IMR-90 (cell line): ENCODE results near the gene SLC6A13. TPM values are rescaled to one million over a fixed set of nuclear protein-coding genes. Genes with fewer than 3 reads are reported as not detected.

Experiments used
- ATAC-seq: fragments of 200-7000 bp; cut with Tn5 transposase; 2 replicates; pipeline ENCODE4 v1.9.1; 2020; ENCODE audit warnings: low read depth, mild to moderate bottlenecking, moderate library complexity
- BruUV-seq: library from RNA; stranded (reverse); fragments of 400-500 nt; replicated peaks from 2 replicates; lab custom pipeline; 2021; lab: Mats Ljungman, UMichigan
- CTCF ChIA-PET: fragments of 300-600 bp; formaldehyde crosslinking; extraction: SDS; loops from one replicate; lab custom pipeline; 2021; ENCODE audit warnings: antibody characterized with exemption; lab: Yijun Ruan, JAX
- POLR2A ChIA-PET: fragments of 300-600 bp; sonication (Branson Sonifier 250); formaldehyde crosslinking; loops from one replicate; lab custom pipeline; 2022; ENCODE audit warnings: antibody characterized with exemption; ENCODE audit not compliant: unreplicated experiment; lab: Charles Lee
- DNase-seq: peaks from one replicate; pipeline ENCODE4 v3.0.0; 2013
- H2AFZ ChIP-seq: replicated peaks from 2 replicates; pipeline ENCODE3; 2013; ENCODE audit warnings: low read length, mild to moderate bottlenecking; ENCODE audit not compliant: poor library complexity
- H2AK5ac ChIP-seq: 2 replicates; pipeline ENCODE4 v1.6.1; 2013; ENCODE audit warnings: low read depth, low read length, inconsistent platforms
- H2AK9ac ChIP-seq: replicated peaks from 2 replicates; pipeline ENCODE3; 2013; ENCODE audit warnings: mild to moderate bottlenecking, low read depth, low read length, moderate library complexity; ENCODE audit not compliant: poor library complexity
- H2BK120ac ChIP-seq: 2 replicates; pipeline ENCODE4 v1.6.1; 2013; ENCODE audit warnings: low read depth, low read length, inconsistent platforms
- H2BK15ac ChIP-seq: 3 replicates; pipeline ENCODE4 v1.6.1; 2013; ENCODE audit warnings: low read depth, low read length, inconsistent platforms
- H2BK20ac ChIP-seq: 2 replicates; pipeline ENCODE4 v1.6.1; 2013; ENCODE audit warnings: low read depth, mild to moderate bottlenecking, inconsistent platforms, low read length, moderate library complexity
- H2BK5ac ChIP-seq: 2 replicates; pipeline ENCODE4 v1.6.1; 2013; ENCODE audit warnings: mild to moderate bottlenecking, low read depth, low read length, inconsistent platforms; ENCODE audit not compliant: poor library complexity, severe bottlenecking
- H3K14ac ChIP-seq: replicated peaks from 2 replicates; pipeline ENCODE4 v1.6.1; 2013; ENCODE audit warnings: low read depth, low read length, inconsistent platforms
- H3K18ac ChIP-seq: 2 replicates; pipeline ENCODE4 v1.6.1; 2013; ENCODE audit warnings: low read depth, low read length, control low read depth
- H3K23ac ChIP-seq: 2 replicates; pipeline ENCODE4 v1.6.1; 2013; ENCODE audit warnings: low read depth, low read length, inconsistent platforms
- H3K27ac ChIP-seq: 2 replicates; pipeline ENCODE4 v1.5.1; 2013; ENCODE audit warnings: mild to moderate bottlenecking, control low read depth, low read length; ENCODE audit not compliant: insufficient read depth
- H3K27me3 ChIP-seq: 2 replicates; pipeline ENCODE4 v1.6.1; 2013; ENCODE audit warnings: low read length; ENCODE audit not compliant: control insufficient read depth, insufficient read depth
- H3K36me3 ChIP-seq: 2 replicates; pipeline ENCODE4 v1.6.1; 2013; ENCODE audit warnings: low read length, mixed read lengths; ENCODE audit not compliant: control insufficient read depth, insufficient read depth
- H3K4ac ChIP-seq: 2 replicates; pipeline ENCODE4 v1.6.1; 2013; ENCODE audit warnings: low read depth, low read length, inconsistent platforms
- H3K4me1 ChIP-seq: 2 replicates; pipeline ENCODE4 v1.6.1; 2013; ENCODE audit warnings: low read length, mixed read lengths; ENCODE audit not compliant: control insufficient read depth, insufficient read depth
- H3K4me2 ChIP-seq: 2 replicates; pipeline ENCODE4 v1.6.1; 2013; ENCODE audit warnings: low read depth, mild to moderate bottlenecking, control low read depth, low read length, moderate library complexity
- H3K4me3 ChIP-seq: 2 replicates; pipeline ENCODE4 v1.5.1; 2013; ENCODE audit warnings: low read depth, mild to moderate bottlenecking, control low read depth, low read length, moderate library complexity; ENCODE audit not compliant: insufficient read depth
- H3K56ac ChIP-seq: 2 replicates; pipeline ENCODE4 v1.6.1; 2013; ENCODE audit warnings: low read length, inconsistent platforms; ENCODE audit not compliant: insufficient read depth; ENCODE audit errors: extremely low read depth
- H3K79me1 ChIP-seq, 2 experiments: 2 replicates each; pipeline ENCODE4 v1.6.1; 2013; ENCODE audit warnings: low read length in 2 of 2, inconsistent platforms in 1 of 2, low read depth in 1 of 2
- H3K9ac ChIP-seq: 2 replicates; pipeline ENCODE4 v1.6.1; 2013; ENCODE audit warnings: low read depth, low read length, control low read depth
- H3K9me1 ChIP-seq: 2 replicates; pipeline ENCODE4 v1.6.1; 2013; ENCODE audit warnings: low read length, inconsistent platforms; ENCODE audit not compliant: insufficient read depth
- H3K9me3 ChIP-seq: 2 replicates; pipeline ENCODE4 v1.6.1; 2013; ENCODE audit warnings: low read length; ENCODE audit not compliant: control insufficient read depth, insufficient read depth
- H4K20me1 ChIP-seq: 2 replicates; pipeline ENCODE4 v1.6.1; 2013; ENCODE audit warnings: low read length, inconsistent platforms; ENCODE audit not compliant: insufficient read depth
- H4K5ac ChIP-seq: 2 replicates; pipeline ENCODE4 v1.6.1; 2013; ENCODE audit warnings: mild to moderate bottlenecking, low read depth, low read length, control low read depth
- H4K8ac ChIP-seq, 2 experiments: 2 replicates each; pipeline ENCODE4 v1.6.1; 2013; ENCODE audit warnings: low read depth in 2 of 2, low read length in 2 of 2, control low read depth in 1 of 2, inconsistent platforms in 1 of 2
- H4K91ac ChIP-seq: 2 replicates; pipeline ENCODE4 v1.6.1; 2013; ENCODE audit warnings: low read depth, low read length, inconsistent platforms; ENCODE audit not compliant: insufficient read depth
- WGBS, 2 experiments: methylation state at CpG; one replicate each; pipeline versions ENCODE4 v1.1.5 to v1.1.7; 2013; ENCODE audit warnings: missing lambda C conversion rate in 2 of 2; ENCODE audit not compliant: insufficient read length in 1 of 2; ENCODE audit errors: extremely low coverage in 2 of 2; 5-methylcytosine and 5-hydroxymethylcytosine counted together
- dilution Hi-C: fragments of 300-500 bp; cut with HindIII; formaldehyde crosslinking; loops from one replicate; pipeline ENCODE4 v1.14.3; 2018; ENCODE audit warnings: low sequenced_read_pairs; ENCODE audit not compliant: unreplicated experiment
- in situ Hi-C: fragments of 300-500 bp; cut with MboI; formaldehyde crosslinking; loops from 3 replicates; pipeline ENCODE4 v1.14.3; 2019; ENCODE audit warnings: low sequenced_read_pairs, inconsistent platforms, mixed read lengths
- intact Hi-C: fragments of 100-400 bp; cut with micrococcal nuclease; formaldehyde crosslinking; loops from 2 replicates; pipeline ENCODE4 v1.10.0; 2022
- polyA plus RNA-seq, 3 experiments: library from polyadenylated mRNA; depleted of rRNA; stranded (reverse); fragments of >200 nt; gene quantifications; 2 replicates each; pipeline ENCODE4 v1.2.3, GENCODE V29; 2012; ENCODE audit warnings: low replicate concordance in 1 of 3
- total RNA-seq: library from RNA; depleted of rRNA; stranded (reverse); fragments of >200 nt; gene quantifications from 2 replicates; pipeline ENCODE4 v1.2.3, GENCODE V29; 2012
- TF ChIP-seq, protein P1 (sequence below): fragments of 150-350 bp; IDR thresholded peaks from 2 replicates; pipeline ENCODE4 v1.6.1; 2017; ENCODE audit warnings: mild to moderate bottlenecking, antibody characterized with exemption, low read length, low read depth
- TF ChIP-seq, protein P2 (sequence below): fragments of 150-350 bp; IDR thresholded peaks from 2 replicates; pipeline ENCODE4 v1.6.1; 2016; ENCODE audit warnings: low read depth, mild to moderate bottlenecking, low read length, moderate library complexity, borderline replicate concordance

SLC6A13 gene
- total and polyA plus RNA-seq, 2 of the 4 experiments (the other 2 are of a cell fraction): under 0.01 to 0.10 TPM

DNA sequence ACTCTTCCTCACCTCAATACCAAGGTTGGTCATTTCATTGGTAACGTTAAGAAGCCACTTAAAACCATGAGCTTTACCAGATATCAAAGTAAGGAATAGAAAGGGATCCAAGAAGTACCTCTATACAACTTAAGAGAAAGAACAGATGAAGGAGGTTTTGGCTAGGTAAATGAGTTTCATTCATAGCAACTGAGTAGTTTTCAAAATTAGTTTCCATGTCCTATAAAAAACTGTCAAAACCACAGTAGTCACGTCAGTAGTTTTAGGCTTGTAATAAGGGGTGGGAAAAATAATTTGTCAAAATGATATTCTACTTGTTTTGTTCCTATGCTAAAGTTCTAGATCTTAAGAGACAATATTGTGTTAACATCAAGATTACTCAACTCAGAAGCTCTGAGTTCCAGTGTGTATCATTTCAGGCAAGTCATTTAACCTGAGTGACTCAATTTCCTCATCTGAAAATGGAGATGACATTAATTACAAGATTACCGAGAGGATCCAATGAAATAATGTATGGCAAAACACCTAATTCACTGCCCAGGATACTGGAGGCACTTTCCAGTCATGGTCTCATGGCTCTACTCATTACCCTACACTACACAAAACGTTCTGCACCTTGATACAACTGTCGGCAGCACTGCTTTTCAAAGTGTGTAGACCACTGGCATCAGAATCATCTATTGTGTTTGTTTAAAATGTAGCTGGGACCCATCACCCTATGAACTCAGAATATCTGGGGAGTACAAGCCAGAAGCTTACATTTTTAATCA lies 24.1 kb upstream of the SLC6A13 start:
- DNase-seq (no peak), ATAC-seq (no peak)
- TF ChIP-seq, protein P1, sequence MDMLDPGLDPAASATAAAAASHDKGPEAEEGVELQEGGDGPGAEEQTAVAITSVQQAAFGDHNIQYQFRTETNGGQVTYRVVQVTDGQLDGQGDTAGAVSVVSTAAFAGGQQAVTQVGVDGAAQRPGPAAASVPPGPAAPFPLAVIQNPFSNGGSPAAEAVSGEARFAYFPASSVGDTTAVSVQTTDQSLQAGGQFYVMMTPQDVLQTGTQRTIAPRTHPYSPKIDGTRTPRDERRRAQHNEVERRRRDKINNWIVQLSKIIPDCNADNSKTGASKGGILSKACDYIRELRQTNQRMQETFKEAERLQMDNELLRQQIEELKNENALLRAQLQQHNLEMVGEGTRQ: no peak
- TF ChIP-seq, protein P2, sequence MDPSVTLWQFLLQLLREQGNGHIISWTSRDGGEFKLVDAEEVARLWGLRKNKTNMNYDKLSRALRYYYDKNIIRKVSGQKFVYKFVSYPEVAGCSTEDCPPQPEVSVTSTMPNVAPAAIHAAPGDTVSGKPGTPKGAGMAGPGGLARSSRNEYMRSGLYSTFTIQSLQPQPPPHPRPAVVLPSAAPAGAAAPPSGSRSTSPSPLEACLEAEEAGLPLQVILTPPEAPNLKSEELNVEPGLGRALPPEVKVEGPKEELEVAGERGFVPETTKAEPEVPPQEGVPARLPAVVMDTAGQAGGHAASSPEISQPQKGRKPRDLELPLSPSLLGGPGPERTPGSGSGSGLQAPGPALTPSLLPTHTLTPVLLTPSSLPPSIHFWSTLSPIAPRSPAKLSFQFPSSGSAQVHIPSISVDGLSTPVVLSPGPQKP: no peak
- Histone ChIP-seq H2AK5ac (no peak overlapping the region), H2AFZ (no peak overlapping the region), H3K14ac (no peak overlapping the region), H3K27ac (no peak overlapping the region), H3K4me2 (no peak overlapping the region), H3K36me3 (peaks cover 16% of the 10 kb centered on the region), H3K4me1 (peaks cover 2% of the 10 kb centered on the region), H4K20me1 (peaks cover 5% of the 10 kb centered on the region; the same call in 1 of the 2 replicates), H4K91ac (no peak overlapping the region), H3K4ac (no peak overlapping the region), H3K9me3 (no peaks in the 10 kb centered on the region), H4K8ac (no peak overlapping the region), H4K5ac (no peak overlapping the region), H3K9me1 (peaks cover 3% of the 10 kb centered on the region; the same call in 1 of the 2 replicates), H2BK15ac (no peak overlapping the region), H2AK9ac (no peak overlapping the region), H3K4me3 (no peak overlapping the region), H3K56ac (no peak overlapping the region), H2BK5ac (no peak overlapping the region), H3K79me1 (peaks cover 17 to 18% of the 10 kb centered on the region in 2 experiments; a peak in 3 of 4 replicates), H2BK20ac (no peak overlapping the region), H3K27me3 (no peaks in the 10 kb centered on the region), H3K18ac (no peak overlapping the region), H2BK120ac (no peak overlapping the region), H3K9ac (no peak overlapping the region), H3K23ac (no peak overlapping the region)
- in situ Hi-C loops: no loop called here
- CTCF ChIA-PET: no interaction called here
- intact Hi-C loops: no loop called here
- dilution Hi-C loops: no loop called here
- POLR2A ChIA-PET: no interaction called here
- no TSS peak for BruUV-seq
- WGBS, 2 experiments: no CpG with 5 or more reads among the region's 5 CpGs
